GM19193 (cell line): ENCODE measurements around the gene PCDH9.

Experiments used
- POLR2A ChIP-seq: IDR thresholded peaks from 4 replicates; pipeline ENCODE4 v1.6.1; 2011; ENCODE audit not compliant: insufficient read depth, insufficient read length; ENCODE audit errors: extremely low read depth

PCDH9 gene

GRCh38 chr13:66506051-66506777 lies 723.9 kb downstream of the PCDH9 start:
- no peak for TF ChIP-seq POLR2A

- no peak for TF ChIP-seq POLR2A
Observed at GRCh38 chr13:66503890-66504289, 726.2 kb downstream of the PCDH9 start.

DNA sequence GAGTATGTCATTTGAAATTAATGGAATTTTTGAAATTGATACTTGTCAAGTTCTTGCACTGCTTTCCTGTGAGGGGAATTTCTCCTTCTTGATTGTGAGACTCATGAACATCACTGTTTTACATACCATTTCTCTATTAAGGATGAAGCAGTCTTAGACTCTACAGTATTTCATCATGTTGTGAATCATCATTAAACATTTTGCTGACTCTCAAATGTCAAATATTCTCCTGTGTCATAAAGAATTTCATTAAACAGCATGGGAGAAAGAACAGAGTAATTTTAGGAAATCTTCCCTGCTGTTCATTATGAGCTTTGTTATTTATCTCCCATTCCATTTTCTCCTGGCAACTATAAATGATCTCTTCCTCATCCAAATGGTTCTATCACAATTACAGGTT lies 729.0 kb downstream of the PCDH9 start:
- no peak for TF ChIP-seq POLR2A

- no peak for TF ChIP-seq POLR2A
Observed at GRCh38 chr13:66492479-66492878, 737.7 kb downstream of the PCDH9 start.

DNA sequence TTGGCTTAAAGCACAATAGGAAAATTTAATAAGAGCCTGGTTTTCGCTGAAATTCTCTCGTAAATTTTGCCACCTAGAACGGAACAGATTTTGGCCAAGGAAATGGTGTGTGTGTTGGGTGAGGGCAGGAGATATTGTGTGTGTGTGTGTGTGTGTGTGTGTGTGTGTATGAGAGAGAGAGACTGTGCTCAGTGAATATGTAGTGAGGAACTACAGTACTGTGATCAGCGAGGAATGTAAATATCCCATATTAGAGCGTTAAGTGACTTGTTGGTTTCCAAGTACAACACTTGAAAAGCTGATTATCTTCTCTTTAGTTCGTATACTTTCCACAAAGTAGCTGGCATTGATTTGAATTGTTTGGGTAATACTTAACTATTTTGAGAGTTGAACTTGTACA lies 738.9 kb downstream of the PCDH9 start:
- TF ChIP-seq POLR2A = no peak

- TF ChIP-seq POLR2A = no peak
Observed at GRCh38 chr13:66489586-66489985, 740.5 kb downstream of the PCDH9 start.

DNA sequence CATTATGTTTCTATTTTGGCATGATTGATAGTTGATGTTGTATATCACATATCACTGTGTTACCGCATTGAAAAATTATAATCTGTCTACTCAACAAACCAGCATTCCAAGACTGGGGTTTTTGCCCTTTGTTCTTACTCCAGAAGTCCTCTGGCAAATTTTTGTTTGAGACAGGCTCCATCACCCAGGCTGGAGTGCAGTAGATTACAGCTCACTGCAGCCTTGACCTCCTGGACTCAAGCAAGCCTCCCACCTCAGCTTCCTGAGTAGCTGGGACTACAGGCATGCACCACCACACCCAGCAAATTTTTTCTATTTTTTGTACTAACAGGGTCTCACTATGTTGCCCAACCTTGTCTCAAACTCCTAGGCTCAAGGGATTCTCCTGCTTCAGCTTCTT lies 741.0 kb downstream of the PCDH9 start:
- TF ChIP-seq POLR2A = no peak

- no peak for TF ChIP-seq POLR2A
Observed at GRCh38 chr13:66483712-66484111, 746.4 kb downstream of the PCDH9 start.

GRCh38 chr13:66482836-66483235 lies 747.3 kb downstream of the PCDH9 start:
- TF ChIP-seq POLR2A = no peak

- no peak for TF ChIP-seq POLR2A
Observed at GRCh38 chr13:66477816-66478215, 752.3 kb downstream of the PCDH9 start.

- TF ChIP-seq POLR2A = no peak
Observed at GRCh38 chr13:66475061-66475460, 755.1 kb downstream of the PCDH9 start.

DNA sequence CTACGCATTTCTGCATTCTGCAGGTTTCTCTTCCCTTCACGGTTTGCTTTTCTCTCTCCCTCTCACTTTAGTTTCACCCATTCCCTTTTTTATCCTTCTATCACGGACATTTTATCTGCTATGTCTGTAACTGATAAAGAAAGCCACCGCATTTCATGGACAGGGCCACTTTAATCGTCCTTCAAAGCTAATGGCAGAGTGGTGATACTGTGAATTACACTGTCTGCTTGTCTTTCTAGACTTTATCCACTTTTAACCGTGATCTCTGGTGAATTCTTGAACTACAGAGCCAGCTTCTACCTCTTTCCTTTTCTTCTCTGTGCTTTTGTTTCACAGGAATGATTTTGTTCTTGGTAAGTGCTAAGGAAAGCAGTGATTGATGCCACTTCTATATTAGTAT lies 760.4 kb downstream of the PCDH9 start:
- no peak for TF ChIP-seq POLR2A

DNA sequence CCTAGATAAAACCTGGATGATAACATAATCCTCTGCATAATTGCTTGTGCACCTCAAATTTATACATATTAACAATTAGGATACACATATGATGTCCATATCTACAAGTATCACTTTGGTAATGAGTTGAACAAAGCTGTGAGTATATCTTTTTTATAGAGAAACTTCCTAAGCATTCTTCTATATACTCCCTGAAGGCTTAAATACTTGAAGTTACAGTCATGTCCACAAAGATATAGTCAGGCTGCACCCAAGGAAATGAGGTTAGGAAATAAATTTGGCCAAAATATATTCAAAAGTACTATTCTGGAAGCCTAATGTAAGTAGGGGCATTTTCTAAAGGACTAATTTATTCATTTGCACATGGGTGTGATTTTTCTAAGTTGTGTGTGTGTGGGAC lies 761.5 kb downstream of the PCDH9 start:
- TF ChIP-seq POLR2A = no peak

DNA sequence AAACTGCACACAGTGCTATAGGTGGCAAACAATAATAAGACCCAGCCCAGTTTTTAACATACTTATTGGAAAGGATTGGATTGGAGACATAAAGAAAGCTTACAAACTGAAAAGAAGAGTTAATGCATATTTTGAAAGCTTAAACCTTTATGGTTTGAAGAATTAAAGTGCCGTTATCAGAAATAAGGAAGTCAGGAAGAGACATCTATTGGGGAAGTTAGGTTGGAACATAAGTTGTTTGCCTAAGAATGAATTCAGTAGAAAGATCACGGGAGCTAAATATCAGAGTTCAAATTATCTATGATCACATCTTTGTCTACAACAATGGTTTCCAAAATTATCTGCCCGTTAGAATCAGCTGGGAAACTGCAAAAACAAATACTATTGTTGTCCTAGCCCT lies 767.9 kb downstream of the PCDH9 start:
- TF ChIP-seq POLR2A = no peak

- TF ChIP-seq POLR2A = no peak
Observed at GRCh38 chr13:66461021-66461420, 769.1 kb downstream of the PCDH9 start.

DNA sequence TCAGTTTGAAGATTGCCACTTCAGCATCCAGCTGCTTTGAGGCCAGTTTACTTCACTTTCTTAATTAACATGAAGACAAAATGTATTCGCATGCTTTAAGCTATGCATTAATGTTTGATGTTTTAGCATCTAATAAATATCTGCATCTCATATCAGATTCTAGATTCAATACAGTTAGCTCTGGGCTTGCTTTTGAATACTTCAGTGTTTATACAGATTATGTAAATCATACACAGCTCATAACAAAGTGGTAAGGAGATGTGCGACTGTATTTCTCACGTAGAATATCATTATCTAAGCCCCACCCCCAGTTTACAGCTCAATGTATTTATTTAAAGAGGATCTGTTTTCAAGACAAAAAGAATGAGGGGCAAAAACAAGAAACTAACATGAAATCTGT lies 770.5 kb downstream of the PCDH9 start:
- TF ChIP-seq POLR2A = no peak

GRCh38 chr13:66459143-66459542 lies 771.0 kb downstream of the PCDH9 start:
- no peak for TF ChIP-seq POLR2A
